Stimulated activated naive CD4-positive, alpha-beta T cell treated with Interleukin-2 at 50 U/mL for 16 hours (primary cell): ENCODE data around the gene KRT17.
"Not testable (repeated sequence)": the region's sequence is repeated elsewhere in the genome, so short reads cannot be mapped to it uniquely, and the experiment has no call there.

Experiments used
- DNase-seq: peaks from one replicate; lab custom pipeline; 2025; lab: John Stamatoyannopoulos, UW

The KRT17 gene

DNA sequence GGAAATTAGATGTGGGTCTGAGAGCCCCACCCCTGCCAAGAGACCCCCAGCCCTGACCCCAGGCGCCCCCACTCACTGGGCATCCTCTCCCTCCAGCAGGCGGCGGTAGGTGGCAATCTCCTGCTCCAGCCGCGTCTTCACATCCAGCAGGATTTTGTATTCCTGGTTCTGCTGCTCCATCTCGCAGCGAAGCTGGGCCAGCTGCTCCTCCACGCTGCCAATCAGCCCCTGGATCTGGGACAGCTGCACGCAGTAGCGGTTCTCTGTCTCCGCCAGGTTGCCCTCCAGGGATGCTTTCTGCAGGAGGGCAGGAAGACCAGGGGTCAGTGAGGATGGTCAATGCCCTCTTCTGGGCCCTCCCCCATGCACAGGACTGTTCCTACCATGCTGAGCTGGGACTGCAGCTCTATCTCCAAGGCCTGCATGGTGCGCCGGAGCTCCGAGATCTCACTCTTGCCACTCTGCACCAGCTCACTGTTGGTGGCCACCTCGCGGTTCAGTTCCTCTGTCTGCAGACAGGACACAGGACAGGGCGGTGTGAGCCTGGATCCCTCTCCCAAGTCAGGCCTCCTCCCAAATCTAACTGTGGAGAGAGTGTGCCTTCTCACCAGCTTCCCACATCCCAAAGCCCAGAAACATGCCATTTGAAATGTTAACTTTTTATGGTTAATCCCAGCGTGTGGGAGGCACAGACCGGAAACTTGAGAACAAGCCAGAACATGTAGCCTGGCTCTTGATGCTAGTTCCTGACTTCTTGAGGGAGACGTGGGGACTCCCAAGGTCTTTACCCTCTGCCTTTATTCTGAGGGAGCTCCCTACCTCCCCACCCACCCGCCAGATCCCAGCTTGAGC lies 3.6 kb downstream of the KRT17 start:
- no peak for DNase-seq

DNA sequence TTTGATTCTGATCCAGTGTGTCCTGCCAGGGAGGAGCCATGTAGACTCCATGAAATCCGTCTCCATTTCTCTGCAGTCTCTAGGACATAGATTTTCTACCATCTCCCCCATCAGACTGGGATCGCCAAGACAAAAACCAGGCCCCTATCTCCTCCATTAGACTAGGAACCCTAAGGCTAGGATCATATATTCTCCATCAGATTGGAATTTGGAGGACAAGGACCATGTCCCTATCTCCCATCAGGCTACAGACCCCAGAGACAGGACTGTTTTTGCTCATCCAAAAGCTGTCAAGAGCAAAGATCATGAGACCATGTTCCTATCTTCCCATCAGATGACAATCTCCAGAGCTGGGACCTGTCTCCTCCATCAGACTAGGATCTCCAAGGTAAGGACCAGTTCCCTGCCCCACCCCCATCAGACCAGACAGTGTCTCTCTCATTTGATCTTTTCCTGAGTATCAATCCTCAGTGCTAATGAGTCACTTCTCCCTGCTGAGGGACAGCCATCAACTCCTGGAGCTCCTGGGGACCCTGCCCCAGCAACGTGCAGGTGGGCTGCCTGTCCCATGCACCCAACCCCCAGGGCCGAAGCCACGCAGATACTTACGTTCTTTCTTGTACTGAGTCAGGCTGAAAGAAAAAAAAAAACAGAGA lies 4.3 kb downstream of the KRT17 start:
- DNase-seq = not testable (repeated sequence)

DNA sequence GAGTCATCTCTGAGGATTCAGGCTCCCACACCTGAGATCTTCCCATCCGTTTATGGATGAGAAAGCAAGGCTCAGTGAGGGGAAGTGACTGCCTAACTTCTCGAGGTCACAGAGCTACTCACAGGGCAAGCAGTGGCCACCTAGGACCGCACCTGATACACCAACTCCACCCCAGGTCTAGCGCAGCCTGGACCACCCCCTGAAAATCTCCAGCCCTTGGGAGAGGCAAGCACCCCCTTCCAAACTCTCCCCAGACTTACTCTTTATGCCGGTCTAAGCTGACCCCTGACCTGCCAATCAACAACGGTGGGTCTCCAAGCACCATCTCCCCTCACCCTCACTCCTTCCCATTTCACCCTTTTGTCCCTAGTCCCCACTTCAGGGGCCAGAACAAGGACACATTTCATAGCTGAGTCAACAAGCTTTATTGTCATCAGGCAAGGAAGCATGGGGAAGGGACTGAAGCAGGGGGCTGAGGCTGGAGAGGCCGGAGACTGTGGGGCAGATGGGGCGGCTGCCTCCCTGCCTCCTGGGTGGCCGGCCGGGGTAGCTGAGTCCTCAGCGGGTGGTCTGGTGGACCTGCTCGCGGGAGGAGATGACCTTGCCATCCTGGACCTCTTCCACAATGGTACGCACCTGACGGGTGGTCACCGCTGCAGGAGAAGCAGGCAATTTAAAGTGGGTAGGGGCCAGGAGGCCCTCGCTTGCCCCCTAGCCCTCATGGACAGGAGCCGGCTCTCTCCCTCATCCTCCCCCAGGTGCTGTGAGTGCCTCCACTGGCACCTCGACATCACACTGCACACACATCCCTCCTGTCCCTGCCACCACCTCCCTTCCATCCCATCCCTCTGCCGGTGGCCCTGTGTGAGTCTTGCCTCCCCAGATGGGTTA lies 5.1 kb downstream of the KRT17 start:
- DNase-seq = no peak

DNA sequence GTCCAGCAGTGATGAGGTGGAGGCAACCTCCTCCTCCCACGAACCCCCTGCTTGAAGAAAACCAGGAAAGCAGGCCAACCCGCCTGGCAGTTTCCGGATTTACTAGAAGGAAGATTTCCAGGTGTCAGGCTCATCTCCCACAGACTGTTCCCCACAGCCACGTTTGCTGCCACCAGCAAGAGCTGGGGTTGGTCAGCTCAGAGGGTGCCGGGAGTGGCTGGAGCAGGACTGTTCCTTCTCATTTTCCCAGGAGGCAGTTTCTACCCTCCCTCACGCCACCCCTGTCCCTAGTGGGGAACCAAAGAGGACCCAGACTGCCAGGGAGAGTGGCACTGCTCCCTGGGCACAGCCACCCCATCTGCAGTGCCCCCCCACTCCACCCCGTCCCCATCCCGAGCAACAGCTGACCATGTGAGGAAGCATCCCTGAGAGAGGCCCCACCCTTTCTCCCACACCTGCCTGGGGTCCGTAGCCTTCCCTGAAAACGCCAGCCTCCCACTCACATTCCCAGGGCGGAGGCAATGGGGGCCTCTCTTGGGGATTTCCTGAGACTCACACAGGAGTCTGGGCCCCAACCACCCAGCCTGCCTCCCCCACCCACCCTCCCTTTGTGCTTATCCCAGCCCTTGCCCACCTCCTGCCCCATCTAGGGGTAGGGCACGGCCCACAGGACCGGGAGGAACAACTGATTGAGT lies 5.9 kb downstream of the KRT17 start:
- DNase-seq = no peak

DNA sequence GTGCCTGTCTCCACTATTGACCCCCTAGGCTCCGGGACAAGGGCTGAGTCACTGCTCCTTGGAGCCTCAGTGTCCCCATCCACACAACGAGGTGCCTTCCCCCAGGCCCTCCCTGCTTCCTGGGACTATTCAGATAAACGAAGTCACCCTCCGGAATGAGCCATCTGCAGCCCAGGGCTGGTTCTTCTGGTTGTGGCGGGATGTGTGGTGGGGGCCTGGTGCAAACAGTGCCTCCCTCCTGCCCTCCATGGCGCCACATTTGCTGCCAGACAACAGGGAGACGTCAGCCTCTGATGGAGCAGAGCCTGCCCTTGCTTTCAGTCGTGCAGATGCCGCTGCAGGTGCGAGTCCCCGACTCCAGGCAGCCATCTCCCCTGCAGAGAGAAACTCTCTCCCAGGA lies 6.7 kb downstream of the KRT17 start:
- no peak for DNase-seq

DNA sequence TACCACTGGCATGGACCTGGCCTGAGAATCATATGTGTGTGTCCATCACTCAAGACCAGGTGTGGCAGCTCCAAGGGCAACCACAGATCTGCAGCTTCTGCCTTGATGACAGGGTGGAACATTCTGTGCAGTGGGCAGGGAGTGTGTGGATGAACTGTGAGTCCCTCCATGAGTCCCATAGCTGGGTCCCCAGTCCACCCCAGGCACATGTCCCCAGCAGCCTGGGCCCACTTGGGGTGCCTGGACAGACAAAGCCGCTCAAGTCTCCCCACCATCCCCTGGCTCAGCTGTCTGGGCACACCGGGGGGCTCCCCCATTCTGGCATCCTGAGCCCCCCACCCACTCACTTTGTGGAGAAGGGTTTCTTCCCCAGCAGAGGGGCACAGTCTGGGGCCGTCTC lies 7.2 kb downstream of the KRT17 start:
- no peak for DNase-seq

DNA sequence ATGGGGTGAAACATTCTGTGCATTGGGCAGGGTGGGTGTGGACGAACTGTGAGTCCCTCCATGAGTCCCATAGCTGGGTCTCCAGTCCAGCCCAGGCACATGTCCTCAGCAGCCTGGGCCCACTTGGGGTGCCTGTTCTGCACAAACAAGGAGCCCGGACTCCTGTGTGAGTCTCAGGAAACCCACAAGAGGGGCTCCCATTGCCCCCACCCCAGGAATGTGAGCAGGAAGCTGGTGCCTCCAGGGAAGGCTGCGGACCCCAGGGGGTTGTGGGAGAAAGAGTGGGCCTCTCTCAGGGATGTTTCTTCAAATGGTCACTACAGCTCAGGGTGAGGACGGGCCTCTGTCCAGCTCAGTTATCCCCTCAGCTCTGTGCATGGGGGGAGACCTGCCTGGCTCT lies 7.9 kb downstream of the KRT17 start:
- DNase-seq = not testable (repeated sequence)

DNA sequence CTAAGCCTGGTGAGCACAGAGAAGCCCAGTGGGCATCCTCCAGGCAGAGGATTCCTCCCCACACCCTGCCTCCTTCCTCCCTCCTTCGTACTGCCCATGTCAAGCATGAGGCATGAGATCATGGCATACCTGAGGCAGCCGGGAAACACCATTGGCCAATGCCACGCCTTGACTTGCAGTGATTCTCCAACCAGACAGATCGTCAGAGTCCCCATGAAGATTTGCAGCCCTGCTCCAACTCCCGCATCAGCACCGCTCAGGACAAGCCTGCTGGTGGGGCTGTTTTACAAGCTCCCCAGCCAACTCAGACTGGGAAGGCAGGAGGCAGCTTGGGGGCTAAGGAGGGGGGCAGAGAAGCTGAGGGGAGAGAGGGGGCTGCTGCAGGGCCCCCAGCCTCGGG lies 8.9 kb downstream of the KRT17 start:
- no peak for DNase-seq

DNA sequence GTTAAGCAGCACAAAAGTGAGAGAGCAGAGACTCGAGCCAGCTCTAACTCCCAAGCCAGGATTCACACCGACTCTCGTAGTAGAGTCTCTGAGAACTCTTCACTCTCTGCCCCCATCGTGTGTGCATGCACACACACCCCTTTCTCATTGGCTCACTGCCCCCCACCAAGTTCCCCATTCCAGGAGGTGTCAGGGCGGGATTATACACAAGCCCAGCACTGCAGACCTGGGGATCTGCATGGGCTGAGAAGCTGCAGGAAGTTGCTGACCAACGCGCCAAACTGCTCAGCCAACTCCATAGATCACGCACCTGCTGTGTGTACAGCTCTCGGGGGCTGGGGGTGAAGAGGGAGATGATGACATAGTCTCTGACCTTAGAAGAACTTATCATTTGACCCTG lies 9.6 kb downstream of the KRT17 start:
- DNase-seq = not testable (repeated sequence)

DNA sequence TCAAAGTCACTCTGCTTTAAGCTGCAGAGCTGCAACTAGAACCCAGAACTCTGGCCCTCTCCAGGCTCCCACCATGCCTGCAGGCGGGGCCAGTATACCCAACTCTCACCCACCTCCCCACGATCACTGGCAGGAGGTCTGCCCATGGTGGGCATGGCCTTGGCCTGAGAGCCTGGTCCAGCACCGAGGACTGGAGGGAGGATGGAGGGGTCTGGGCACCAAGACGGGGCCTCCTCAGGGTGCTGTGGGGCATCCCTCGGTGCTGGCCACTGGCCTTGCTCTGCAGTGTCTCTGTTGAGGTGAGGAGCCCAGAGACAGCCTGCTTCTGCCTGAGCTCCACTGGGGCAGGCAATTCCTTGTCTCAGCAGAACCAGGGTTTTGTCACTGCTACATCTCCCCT lies 10.3 kb downstream of the KRT17 start:
- no peak for DNase-seq

DNA sequence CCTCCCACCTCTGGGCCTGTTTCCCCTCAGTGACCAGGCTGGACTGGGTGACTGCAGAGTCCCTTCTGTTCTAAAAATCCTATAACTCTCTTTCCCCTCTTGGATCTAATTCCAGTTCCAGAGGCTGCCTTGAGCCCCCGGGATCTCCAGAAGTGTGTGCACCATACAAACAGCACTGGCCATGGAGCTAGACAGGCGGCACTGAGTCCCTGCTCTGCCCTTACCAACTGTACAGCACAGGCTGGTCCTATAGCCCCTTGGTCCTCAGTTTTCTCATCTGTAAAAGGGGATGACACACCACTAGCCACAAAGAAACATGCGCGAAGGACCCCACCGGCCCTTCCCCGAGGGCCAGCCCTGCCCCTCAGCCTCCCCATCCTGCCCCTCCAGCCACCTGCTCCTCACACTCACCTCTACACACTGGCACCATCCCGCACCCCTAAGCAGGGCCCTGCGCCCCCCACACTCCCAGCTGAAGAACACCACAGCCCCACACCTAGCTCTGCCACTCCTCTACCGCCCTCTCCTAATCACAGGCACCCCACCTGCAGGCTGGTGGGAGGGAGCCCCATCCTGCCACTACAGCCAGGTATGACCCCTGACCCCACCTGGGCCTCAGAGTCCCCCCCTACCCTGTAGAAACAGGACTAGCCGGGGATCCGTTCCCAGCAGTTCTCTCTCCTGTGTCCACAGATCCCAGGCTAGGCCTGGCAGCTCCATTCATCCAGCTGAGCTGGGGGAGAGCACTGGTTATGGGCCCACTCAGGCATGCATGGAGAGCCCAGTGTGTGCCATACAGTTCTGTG lies 10.9 kb downstream of the KRT17 start:
- no peak for DNase-seq

DNA sequence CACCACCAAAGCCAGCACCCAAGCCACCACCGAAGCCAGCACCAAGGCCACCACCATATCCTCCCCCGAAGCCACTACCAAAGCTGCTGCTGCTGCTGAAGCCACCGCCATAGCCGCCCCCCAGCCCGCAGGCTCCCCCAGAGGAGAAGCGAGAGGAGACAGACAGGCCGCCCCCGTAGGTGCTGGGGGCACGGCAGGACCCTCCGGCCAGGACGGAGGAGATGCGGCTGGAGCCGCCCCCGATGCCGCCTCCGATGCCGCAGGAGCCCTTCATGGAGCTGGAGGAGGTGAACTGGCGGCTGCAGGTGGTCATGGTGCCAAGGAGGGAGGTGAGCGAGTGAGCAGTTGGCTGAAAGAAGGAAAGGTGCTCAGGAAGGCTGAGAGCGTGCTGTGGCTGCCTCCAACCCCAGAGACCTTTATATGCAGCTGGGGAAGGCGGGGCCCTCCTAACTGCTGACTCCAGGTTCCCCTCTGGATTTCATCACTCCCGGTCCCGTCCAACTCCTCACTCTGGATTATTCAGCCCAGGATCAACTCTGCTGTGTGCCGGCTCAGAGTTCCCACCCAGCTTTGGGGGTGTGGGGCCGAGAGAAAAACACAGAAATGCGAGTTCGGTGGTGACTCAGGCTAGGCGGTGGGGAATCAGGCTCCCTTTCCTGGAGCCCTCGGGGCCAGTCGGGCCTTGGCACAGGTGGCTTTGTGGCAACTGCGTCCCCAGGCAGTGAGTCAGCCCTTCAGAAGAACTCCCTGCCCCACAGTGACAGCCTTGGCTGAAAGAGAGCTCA lies 11.8 kb downstream of the KRT17 start, which contains the start of gene KRT16:
Gene KRT16 (minus strand): TSS at position 392 of the 785 bp plus-strand sequence. CDS start 79 bp downstream, at position 313.
- not testable (repeated sequence) for DNase-seq

DNA sequence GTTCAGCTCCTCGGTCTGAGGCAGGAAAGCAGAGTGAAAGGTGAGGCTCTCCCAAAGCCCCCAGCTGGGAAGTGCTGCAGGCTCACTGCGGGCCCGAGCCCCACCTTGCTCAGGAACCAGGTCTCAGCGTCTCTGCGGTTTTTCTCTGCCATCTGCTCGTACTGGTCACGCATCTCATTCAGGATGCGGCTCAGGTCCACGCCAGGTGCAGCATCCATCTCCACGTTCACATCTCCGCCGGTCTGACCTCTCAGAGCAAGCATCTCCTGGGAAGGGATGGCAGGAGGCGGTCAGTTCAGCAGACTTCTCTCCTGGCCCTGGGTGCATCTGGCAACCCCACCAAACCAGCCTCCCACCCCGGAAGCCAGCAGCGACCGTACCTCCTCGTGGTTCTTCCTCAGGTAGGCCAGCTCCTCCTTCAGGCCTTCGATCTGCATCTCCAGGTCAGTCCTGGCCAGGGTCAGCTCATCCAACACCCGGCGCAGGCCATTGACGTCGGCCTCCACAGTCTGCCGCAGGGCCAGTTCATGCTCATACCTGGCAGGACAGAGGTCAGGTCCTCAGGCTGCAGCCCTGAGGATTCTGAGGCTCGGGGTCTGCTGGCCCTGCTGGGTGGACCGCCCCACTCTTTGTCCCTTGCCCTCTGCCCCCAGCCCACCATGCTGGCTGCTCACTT lies 13.3 kb downstream of the KRT17 start:
- DNase-seq = no peak

DNA sequence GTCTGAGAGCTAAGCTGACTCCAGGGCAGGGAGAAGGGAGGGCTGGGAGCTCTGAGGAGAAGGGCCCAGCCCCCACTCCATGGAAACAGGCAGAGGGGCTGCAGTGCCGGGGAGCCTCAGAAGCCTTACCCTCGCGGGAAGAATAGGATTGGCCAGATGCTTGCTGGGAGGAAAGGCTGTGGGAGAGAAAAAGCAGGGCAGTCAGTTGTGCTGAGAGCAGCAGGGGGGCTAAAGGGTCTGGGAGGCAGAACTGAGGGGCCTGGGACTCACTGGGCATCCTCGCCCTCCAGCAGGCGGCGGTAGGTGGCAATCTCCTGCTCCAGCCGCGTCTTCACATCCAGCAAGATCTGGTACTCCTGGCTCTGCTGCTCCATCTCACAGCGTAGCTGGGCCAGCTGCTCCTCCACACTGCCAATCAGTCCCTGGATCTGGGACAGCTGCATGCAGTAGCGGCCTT lies 14.3 kb downstream of the KRT17 start:
- not testable (repeated sequence) for DNase-seq

DNA sequence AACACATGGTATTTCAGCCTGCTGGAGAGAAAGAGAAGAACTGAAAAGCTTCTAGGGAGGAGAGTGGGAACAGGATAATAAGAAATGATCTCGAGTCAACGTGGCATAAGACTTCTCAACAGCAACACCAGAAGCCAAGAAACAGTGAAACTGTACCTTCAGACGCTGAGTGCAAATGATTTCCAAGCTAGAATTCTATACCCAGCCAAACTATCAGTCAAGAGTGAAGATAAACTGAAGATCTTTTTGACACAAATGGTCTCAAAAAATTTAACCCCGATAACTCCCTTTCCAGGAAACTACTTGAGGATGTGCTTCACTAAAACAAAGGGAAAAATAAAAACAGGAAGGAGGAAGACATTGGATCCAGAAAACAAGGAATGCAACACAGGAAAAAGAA lies 17.4 kb downstream of the KRT17 start:
- not testable (repeated sequence) for DNase-seq

DNA sequence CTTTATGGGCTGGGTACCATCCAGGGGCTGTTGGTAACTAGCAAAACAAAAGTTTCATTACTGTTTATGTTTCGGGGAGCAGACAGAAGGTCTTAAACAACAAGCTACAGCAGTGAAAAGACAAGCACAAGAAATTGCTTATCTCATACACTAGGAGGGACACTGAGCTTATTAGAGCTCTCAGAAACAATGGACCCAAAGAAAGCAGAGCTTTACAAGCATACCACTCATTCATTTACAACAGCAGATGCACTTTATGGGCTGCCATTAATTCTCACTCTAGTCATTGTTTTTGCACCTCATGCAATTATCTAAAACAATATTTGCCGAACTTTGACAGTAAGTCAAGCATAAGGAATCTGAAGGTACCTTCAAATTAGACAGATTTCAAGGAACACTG lies 21.9 kb downstream of the KRT17 start:
- DNase-seq = no peak

DNA sequence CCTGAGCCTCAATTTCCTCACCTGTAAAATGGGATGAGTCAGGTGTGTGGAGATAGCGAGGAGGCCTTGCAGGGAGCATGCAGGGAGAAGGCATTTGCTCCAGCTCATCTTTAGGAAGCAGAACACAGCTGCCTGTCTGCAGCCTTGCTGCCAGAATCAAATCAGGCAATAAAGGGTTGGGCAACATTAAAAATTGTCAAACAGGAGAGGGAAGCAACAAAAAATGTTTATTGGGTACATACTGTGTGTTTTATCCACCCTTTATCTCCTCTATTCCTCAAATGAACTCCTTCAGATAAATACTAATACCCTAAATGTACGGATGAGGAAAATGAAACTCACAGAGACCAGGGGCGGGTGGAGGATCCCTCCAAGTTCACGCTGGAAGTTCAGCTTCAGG lies 24.1 kb downstream of the KRT17 start:
- no peak for DNase-seq

DNA sequence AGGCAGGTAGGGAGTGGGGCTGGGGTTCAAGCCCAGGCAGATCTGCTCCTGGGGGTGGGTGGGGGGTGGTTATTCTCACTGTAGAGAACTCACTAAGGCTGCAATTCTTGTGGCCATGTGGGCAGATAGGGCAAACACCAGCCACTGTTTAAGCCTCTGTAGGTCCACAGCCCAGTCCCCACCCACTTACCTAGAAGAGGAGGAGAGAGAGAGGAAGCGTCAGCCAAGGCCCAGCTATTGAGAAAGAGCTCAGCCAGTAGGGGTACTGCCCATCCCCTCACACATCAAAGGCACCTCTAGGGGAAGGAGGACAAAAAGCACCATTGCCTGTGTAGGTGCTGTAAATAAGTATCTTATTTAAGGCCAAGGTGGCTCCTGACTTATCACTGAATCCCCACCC lies 24.7 kb downstream of the KRT17 start:
- no peak for DNase-seq

DNA sequence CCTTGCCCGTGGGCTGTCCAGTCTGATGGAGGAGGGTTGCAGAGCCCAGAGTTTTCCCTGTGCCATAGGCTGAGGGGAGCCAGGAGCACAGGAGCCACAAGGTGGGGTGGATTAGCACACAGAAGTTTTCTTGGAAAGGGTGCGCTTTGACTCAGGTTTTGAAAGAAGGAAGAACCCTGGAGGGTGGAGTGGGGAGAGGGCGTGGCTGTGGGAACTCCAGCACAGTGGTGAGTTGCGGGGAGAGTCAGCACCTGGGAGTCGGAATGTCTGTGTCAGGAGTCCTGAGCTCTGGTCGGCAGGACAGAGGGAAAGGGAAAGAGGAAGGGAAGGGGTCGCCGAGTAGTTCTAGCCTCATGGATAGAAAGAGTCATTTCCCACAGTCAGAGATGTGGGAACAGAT lies 28.8 kb downstream of the KRT17 start:
- no peak for DNase-seq
